Adrenal gland (tissue), 12 donors: Measurements from ENCODE around the gene ST6GALNAC4. TPM values are rescaled to one million over a fixed set of nuclear protein-coding genes. Genes with fewer than 3 reads are reported as not detected.

Source experiments
- DNase-seq, 7 donors: peaks; one replicate each; pipeline ENCODE4 v3.0.0-alpha.2; 2019 to 2020
- H3K27ac ChIP-seq, 5 donors: fragments of 200-600 bp; sonication (generic) in 4 of 5; 1 replicate in 3 of 5; 2 replicates in 2 of 5; pipeline versions ENCODE4 v1.5.1 to v1.8.0; 2016 to 2020; ENCODE audit warnings: mild to moderate bottlenecking in 1 of 5
- H3K27me3 ChIP-seq: fragments of 200-600 bp; 2 replicates; pipeline ENCODE4 v1.8.0; 2021
- H3K36me3 ChIP-seq, 2 donors: fragments of 200-600 bp; replicated peaks in 1 of 2; 1 replicate in 1 of 2; 2 replicates in 1 of 2; pipeline versions ENCODE4 v1.5.1 to v1.8.0; 2018 to 2022
- H3K4me1 ChIP-seq, 2 donors: fragments of 200-600 bp; replicated peaks in 1 of 2; 1 replicate in 1 of 2; 2 replicates in 1 of 2; pipeline versions ENCODE4 v1.5.1 to v1.8.0; 2018 to 2021
- H3K4me3 ChIP-seq, 4 donors: fragments of 200-600 bp; sonication (generic) in 3 of 4; one replicate each; pipeline ENCODE4 v1.5.1; 2016 to 2018
- H3K9me3 ChIP-seq, 3 donors: fragments of 200-600 bp; sonication (generic) in 1 of 3; replicated peaks in 1 of 3; 1 replicate in 2 of 3; 2 replicates in 1 of 3; pipeline versions ENCODE4 v1.5.1 to v1.8.0; 2016 to 2021
- CTCF ChIP-seq, 6 experiments: fragments of 450-650 bp in 4 of 6; fragments of 200-600 bp in 2 of 6; sonication (generic) in 1 of 6; IDR thresholded peaks; 1 replicate in 5 of 6; 2 replicates in 1 of 6; pipeline versions ENCODE4 v1.5.1 to v1.8.0; 2016 to 2021; ENCODE audit warnings: antibody characterized with exemption in 6 of 6, mild to moderate bottlenecking in 2 of 6, moderate library complexity in 1 of 6
- POLR2A ChIP-seq, 2 donors: fragments of 450-650 bp; IDR thresholded peaks; one replicate each; pipeline ENCODE4 v1.6.1; 2017; ENCODE audit warnings: antibody characterized with exemption in 2 of 2, mild to moderate bottlenecking in 2 of 2, moderate library complexity in 1 of 2
- WGBS, 4 donors: extraction: QIAGEN DNeasy Blood & Tissue Kit in 2 of 4; methylation state at CpG; one replicate each; pipeline versions ENCODE4 v1.1.5 to v1.1.7; 2013 to 2017; 5-methylcytosine and 5-hydroxymethylcytosine counted together
- intact Hi-C, 2 donors: fragments of 100-400 bp; cut with DNase I; formaldehyde crosslinking; loops; one replicate each; pipeline versions ENCODE4 v1.14.1 to v1.15.0; 2022 to 2023
- polyA plus RNA-seq, 3 donors: library from polyadenylated mRNA; stranded (reverse); fragments of 200-250 nt in 2 of 3; fragments of 350-450 nt in 1 of 3; fragmentation: Illumina TruSeq in 1 of 3; extraction: RNeasy Lipid Tissue Mini Kit (QIAGEN cat#74804) in 1 of 3; gene quantifications; one replicate each; pipeline ENCODE4 v1.2.3, GENCODE V29; 2013 to 2014
- total RNA-seq, 9 donors: library from RNA; depleted of rRNA in 4 of 9; stranded (reverse); fragments of >200 nt in 4 of 9; fragments of 120-200 nt in 1 of 9; fragmentation: NEBNext Ultra II Directional in 1 of 9; extraction: Animal tissue kit (Norgen Biotek cat#: 25700) in 1 of 9; gene quantifications; one replicate each; pipeline versions ENCODE4 v1.1.0 to v1.2.4, GENCODE V29; 2013 to 2023
- donor health status: healthy with polysubstance abuse.
- donor health status: Bipolar disorder and iron deficiency.
- donor health status: DM: yes; HTN: yes; CAD: no.
- donor health status: DM: no; HTN: no; CAD: no.
- donor health status: DM: no; HTN: no; CAD: no.
- donor health status: DM: yes; HTN: yes; CAD: no.

The ST6GALNAC4 gene
- total and polyA plus RNA-seq, 12 donors, result 5.3 to 65.7 (median 14.7) TPM

GRCh38 chr9:127874301-127875221, 42.3 kb downstream of the ST6GALNAC4 start:
- Histone ChIP-seq H3K4me3 (no peak overlapping the region), H3K9me3 (no peaks in the 10 kb centered on the region), H3K27ac (peak overlapping the region in 2 of 5 donors; percentile 17 to 31), H3K4me1 (peaks cover 20 to 45% of the 10 kb centered on the region in 2 donors), H3K27me3 (no peaks in the 10 kb centered on the region), H3K36me3 (peaks cover 0 to 23% of the 10 kb centered on the region in 2 donors)
- intact Hi-C loops, result loop anchor here in 1 of 2 donors (5.0 kb wide), 2 partner anchors 33 to 132 kb away; no protein-coding TSS in a partner anchor
- 57 to 75% (median 72%) methylated on average over 7 to 19 of the region's 19 CpGs for WGBS, 4 donors
- DNase-seq, result peak in 2 of 7 donors; percentile 37 to 50
- TF ChIP-seq POLR2A (IDR thresholded peaks at IDR 0.05) (no peak), CTCF (IDR thresholded peaks at IDR 0.05) (no peak)

DNA sequence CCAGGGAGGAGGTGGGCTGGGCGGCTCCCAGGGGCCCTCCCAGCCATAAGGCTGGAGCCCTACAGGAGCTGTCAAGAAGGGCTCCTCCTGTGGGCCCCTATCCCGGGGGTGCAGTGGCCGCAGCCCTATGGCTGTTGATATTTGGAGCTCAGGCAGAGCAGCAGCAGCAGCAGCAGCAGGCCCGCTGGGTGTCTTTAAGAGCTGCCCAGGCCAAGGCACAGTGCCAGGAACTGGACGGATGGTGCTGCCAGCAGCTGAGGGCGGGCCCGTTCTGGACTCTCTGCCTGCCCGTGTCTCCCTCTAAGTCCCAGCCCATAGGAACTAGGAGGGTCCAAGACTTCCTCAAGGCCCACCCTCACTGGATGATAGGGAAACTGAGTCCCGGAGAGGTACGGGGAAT, 43.0 kb downstream of the ST6GALNAC4 start:
- TF ChIP-seq CTCF (IDR thresholded peaks at IDR 0.05), result no peak
- no peak for TF ChIP-seq POLR2A (IDR thresholded peaks at IDR 0.05)
- intact Hi-C loops, result loop anchor here in 1 of 2 donors (5.0 kb wide), 2 partner anchors 33 to 132 kb away; no protein-coding TSS in a partner anchor
- peak; percentile 76 to 94 (median 91) for DNase-seq
- H3K4me3 ChIP-seq, result no peak overlapping the region
- H3K27ac ChIP-seq, result peak overlapping the region in 2 of 5 donors; percentile 17 to 31
- 35 to 60% (median 43%) methylated on average over 1 to 10 of the region's 10 CpGs; no CpG with 5 or more reads in 1 of the 4 donors for WGBS, 4 donors
- H3K27me3 ChIP-seq, result no peaks in the 10 kb centered on the region
- no peaks in the 10 kb centered on the region for H3K9me3 ChIP-seq
- peaks cover 0 to 23% of the 10 kb centered on the region in 2 donors for H3K36me3 ChIP-seq
- H3K4me1 ChIP-seq, result peaks cover 20 to 45% of the 10 kb centered on the region in 2 donors

GRCh38 chr9:127873223-127873691, 43.6 kb downstream of the ST6GALNAC4 start:
- H3K9me3 ChIP-seq, result no peaks in the 10 kb centered on the region
- TF ChIP-seq POLR2A (IDR thresholded peaks at IDR 0.05) (no peak), CTCF (IDR thresholded peaks at IDR 0.05) (no peak)
- DNase-seq, result no peak
- no peak overlapping the region for H3K4me3 ChIP-seq
- WGBS, 4 donors, result 69 to 87% (median 81%) methylated on average over 5 to 19 of the region's 19 CpGs
- peaks cover 20 to 41% of the 10 kb centered on the region in 2 donors for H3K4me1 ChIP-seq
- H3K27ac ChIP-seq, result peak overlapping the region in 1 of 5 donors; percentile 11
- H3K36me3 ChIP-seq, result peaks cover 0 to 25% of the 10 kb centered on the region in 2 donors
- H3K27me3 ChIP-seq, result no peaks in the 10 kb centered on the region
- intact Hi-C loops, result loop anchor here in 1 of 2 donors (5.0 kb wide), 2 partner anchors 34 to 131 kb away; no protein-coding TSS in a partner anchor
